GM18907 (cell line): ENCODE results near the gene DYNC1LI2.

Experiments used
- ATAC-seq: cut with Tn5 transposase; IDR thresholded peaks from one replicate; pipeline ENCODE4 v1.9.1; 2021; ENCODE audit warnings: mild to moderate bottlenecking, moderate library complexity; ENCODE audit not compliant: unreplicated experiment

DYNC1LI2 gene

GRCh38 chr16:66740533-66740932, 10.9 kb downstream of the DYNC1LI2 start:
- no peak for ATAC-seq

DNA sequence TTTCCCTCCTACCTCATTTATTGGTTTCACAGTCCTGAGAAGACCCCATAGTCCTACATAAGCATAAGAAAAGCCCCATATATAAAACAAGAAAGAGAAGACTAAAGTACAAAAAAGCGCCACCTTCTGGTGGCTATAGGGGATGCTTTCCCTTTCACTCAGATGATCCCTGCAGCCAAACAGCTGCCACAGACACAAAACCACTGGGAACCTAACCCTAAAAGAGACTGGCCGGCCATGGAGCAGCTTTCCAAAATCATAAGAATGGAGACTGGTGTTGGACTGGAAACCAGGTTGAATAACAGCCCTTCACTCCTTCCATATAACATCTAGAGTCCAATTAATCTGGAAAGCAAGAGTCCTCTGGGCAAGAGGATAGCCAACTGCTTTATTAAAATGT, 11.4 kb downstream of the DYNC1LI2 start:
- ATAC-seq = no peak

DNA sequence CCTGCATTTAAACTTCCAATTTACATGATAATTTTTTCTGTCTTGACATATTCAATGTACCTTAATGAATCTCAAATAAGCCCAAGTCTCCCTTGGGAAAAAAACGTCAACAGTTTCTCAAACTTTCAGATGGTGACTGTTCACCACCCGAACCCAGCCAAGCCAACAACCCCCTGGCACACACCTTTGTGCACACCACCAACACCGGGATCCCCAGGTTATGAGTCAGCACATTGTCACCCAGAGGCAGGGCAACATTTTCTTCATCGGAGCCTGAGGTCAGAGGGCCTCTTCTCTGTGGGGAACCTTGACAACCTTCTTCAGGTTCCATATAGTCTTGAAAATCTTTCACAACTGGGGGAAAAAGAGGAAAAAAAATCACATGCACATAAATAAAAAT, 15.5 kb downstream of the DYNC1LI2 start:
- ATAC-seq = no peak

GRCh38 chr16:66731101-66731500, 20.3 kb downstream of the DYNC1LI2 start:
- ATAC-seq = no peak

GRCh38 chr16:66728804-66729203, 22.6 kb downstream of the DYNC1LI2 start:
- no peak for ATAC-seq

DNA sequence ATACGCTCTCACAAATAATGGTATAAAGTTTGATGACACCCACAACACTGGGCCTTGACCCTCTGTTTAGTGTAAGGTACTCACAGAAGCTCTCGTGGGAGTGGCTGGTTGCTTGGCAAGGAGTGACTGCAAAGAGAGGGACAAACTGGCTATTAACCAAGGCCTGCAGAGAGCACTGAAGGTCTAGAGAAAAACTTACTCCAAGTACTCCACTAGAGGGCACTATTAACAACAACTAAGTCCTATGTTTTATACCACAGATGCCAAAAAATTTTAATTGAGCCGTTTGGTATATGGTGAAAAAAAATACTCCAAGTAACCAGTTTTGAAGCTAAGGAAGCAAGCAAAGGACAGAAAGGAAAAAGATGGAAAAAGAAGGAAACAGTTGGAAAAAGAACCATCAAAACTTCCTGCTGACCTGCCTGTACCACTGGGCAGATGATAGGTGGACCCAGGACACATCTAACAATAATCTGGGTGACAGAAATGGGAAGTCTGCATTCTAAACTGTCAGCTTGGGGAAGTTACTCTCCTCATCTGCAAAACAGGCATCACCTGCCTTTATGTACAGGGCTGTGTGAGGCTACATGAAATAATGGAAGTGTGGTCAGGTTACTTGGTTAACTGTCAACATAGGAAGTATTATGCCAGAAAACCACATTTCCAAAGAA, 23.2 kb downstream of the DYNC1LI2 start:
- ATAC-seq = no peak

GRCh38 chr16:66720766-66721165, 30.6 kb downstream of the DYNC1LI2 start:
- ATAC-seq = no peak

GRCh38 chr16:66719246-66719645, 32.2 kb downstream of the DYNC1LI2 start:
- no peak for ATAC-seq

- no peak for ATAC-seq
Observed at GRCh38 chr16:66717776-66718175, 33.6 kb downstream of the DYNC1LI2 start.

DNA sequence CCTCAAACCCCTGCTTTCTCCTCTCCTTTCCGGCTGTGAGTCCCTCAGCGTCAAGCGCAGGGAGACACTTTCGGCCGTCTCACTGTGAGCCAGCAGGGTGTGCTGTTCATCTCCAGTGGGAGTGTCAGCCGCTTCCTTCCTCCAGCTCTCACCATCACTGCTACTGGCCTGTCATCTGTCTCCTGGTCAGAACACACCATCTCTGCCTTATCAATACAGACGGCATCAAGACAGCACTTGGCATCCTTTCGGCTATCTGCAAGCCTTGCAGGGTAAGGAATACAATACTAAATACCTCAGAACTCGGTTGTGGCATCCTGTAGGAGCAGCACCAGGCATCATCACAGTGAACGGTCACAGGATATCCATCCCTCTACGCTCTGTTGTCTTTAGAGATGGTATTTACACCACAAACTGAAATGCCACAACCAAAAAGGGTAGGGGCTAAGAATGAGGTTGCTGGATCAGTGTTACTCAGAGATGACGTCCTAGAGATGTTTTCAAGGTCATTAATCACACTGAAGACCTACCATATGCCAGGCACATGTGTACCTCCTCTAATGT, 34.2 kb downstream of the DYNC1LI2 start:
- ATAC-seq = no peak

- no peak for ATAC-seq
Observed at GRCh38 chr16:66714654-66715307, 36.6 kb downstream of the DYNC1LI2 start.

DNA sequence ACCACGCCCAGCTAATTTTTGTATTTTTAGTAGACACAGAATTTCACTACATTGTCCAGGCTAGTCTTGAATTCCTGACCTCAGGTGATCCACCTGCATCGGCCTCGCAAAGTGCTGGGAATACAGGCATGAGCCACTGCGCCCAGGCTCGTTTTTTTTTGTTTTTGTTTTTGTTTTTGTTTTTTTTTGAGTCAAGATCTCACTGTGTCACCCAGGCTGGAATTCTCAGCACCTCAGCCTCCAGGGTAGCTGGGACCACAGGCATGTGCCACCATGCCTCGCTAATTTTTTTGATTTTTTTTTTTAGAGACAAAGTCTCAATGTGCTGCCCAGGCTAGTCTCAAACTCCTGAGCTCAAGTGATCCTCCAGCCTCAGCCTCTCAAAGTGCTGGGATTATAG, 37.3 kb downstream of the DYNC1LI2 start:
- no peak for ATAC-seq

GRCh38 chr16:66713076-66713475, 38.3 kb downstream of the DYNC1LI2 start:
- ATAC-seq = no peak

DNA sequence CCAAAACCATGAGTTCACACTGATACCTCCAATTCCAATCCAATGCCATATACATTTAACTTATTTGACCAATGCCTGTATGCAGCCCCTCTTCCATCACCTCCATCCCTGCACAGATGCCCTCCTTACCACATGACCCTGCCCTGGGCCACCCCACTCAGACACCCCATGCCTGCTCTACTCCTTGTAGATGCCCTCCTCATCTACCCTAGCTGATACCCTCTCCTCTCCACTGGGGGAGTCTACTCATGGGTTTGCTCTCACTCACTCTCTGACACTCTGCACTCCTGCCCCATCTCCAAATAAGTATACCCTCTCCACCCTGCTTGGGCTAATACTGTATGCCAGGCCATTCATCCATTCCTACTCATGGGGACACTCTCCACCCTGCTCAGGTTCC, 38.9 kb downstream of the DYNC1LI2 start:
- ATAC-seq = no peak

DNA sequence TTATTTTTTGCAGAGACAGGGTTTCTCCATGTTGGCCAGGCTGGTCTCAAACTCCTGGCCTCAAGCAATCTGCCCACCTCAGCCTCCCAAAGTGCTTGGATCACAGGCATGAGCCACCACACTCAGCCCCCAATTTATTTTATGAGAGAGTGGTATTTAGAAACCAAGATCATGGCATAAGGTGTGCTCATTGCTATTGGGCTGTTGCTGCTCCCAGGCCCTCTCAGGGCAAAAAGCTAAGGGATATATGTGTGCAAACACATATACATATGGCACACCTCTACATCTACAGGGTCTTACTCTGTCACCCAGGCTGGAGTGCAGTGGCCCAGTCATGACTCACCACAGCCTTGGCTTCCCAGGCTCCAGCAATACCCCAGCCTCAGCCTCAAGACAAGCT, 39.8 kb downstream of the DYNC1LI2 start:
- ATAC-seq = no peak

DNA sequence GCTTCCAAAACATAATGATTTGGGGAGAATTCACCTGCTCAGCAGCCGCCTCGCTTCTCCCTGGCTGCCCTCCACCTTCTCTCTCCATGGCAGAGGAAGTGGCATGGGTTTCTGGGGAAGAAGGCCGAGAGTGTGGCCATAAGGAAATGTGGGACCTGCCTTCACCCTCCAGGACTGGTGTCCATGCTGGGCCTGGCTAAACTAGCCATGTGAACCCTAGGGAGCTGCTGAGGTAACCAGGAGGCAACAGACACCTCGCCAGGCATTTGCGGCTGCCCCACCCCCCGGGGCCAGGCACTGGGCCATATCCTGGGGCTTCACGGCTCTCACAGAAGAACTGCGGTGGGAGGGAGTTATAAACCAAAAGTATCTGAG, 44.9 kb downstream of the DYNC1LI2 start:
- no peak for ATAC-seq

DNA sequence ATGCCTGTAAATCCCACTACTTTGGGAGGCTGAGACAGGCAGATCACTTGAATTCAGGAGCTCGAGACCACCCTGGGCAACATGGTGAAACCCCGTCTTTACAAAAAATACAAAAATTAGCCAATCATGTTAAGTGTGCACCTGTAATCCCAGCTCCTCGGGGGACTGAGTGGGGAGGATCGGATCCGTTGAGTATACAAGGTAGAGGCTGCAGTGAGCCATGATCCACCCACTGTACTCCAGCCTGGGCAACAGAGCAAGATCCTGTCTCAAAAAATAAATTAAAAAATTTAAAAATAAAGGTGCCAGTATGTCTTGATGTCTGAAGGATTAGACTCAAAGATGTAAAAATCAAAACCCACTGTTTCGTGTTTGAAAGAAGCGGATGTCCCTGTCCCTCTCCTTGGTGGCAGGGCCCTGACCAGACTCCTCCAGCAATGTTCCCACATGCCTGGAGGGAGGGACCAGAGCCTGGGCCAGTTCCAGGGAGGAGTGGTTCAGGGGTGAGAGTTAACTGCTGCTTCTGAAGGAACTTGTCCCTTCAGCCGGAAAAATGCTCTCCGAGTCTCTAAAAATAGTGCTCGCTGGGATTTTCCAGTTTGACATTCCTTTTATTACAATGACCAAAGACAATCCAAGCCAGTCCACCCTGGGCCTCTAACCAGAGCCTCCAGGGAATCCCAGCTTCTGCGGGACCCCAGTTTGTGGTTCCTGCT, 45.5 kb downstream of the DYNC1LI2 start:
- no peak for ATAC-seq

DNA sequence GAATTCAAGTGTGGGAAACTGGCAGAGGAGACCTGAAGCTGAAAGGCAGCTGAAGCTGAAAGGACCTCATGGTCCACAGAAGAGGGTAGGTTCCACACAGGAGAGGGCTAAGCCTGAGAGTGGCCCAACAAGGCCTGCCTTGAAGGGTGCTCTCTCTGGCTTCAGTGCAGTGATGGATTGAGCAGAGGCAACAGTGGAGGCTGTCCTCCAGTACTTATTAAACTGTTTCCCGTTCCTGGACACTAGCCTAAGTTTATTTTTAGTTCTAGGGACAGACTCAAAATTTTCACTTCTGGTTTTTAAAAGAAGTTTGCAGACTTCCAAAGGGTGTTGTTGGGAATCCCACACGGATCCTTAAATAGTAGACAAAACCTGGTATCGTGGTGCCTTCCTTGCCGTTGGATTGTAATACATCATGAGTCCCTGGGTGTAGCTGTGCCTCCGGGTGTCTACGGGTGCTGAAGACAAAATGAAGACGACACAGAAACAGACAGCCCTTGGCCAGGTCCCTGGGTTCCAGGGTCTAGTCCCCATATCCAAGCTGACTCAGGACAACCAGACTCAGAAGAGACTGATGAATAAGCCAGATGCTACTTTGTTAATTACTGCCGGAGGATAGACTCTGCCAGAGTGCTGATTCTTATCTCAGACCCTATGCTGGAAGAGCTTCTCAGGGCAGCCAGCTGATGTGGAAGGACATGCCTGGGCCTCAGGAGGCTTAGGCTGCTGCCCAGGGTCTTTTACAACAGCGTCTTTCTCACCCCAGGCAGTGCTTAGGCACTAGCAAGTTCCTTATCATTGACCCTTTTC, 47.8 kb downstream of the DYNC1LI2 start:
- ATAC-seq = no peak

- ATAC-seq = no peak
Observed at GRCh38 chr16:66701516-66701915, 49.9 kb downstream of the DYNC1LI2 start.

GRCh38 chr16:66701026-66701425, 50.4 kb downstream of the DYNC1LI2 start:
- no peak for ATAC-seq

DNA sequence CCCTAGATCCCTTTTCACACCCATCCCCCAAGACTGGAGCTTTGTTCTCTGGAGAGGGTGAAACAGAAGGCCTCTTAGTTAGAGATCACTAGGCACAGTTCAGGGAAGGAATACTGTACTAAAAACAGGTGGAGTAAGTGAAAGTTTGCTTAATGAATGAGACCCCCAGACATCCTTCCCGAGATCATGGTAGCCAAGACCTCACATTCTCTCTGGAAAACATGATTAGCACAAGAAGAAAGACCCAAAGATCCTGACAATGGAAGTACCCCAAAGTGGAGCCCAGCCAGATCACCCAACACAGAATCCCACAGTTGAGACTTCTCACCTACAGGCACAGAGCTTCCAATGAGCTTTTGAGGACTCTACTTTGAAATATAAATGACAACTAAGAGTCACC, 51.5 kb downstream of the DYNC1LI2 start:
- ATAC-seq = no peak
